Mucosa of rectum (tissue), 2 donors: Measurements from ENCODE around the gene NR3C2.

Experiments
- H3K27ac ChIP-seq, 2 donors: one replicate each; pipeline ENCODE4 v1.7.0; 2013; ENCODE audit warnings: inconsistent platforms in 2 of 2, low read depth in 2 of 2, low read length in 2 of 2
- H3K27me3 ChIP-seq, 2 donors: one replicate each; pipeline ENCODE4 v1.7.0; 2013; ENCODE audit warnings: low read length in 2 of 2; ENCODE audit not compliant: control insufficient read depth in 2 of 2, insufficient read depth in 2 of 2
- H3K36me3 ChIP-seq, 2 donors: one replicate each; pipeline ENCODE4 v1.7.0; 2013; ENCODE audit warnings: low read length in 2 of 2; ENCODE audit not compliant: control insufficient read depth in 2 of 2, insufficient read depth in 2 of 2
- H3K4me1 ChIP-seq, 2 donors: one replicate each; pipeline ENCODE4 v1.7.0; 2013; ENCODE audit warnings: low read length in 2 of 2, mild to moderate bottlenecking in 1 of 2; ENCODE audit not compliant: control insufficient read depth in 2 of 2, insufficient read depth in 2 of 2
- H3K4me3 ChIP-seq, 2 donors: one replicate each; pipeline ENCODE4 v1.7.0; 2013; ENCODE audit warnings: low read length in 2 of 2
- H3K9ac ChIP-seq, 2 donors: one replicate each; pipeline ENCODE4 v1.7.0; 2013; ENCODE audit warnings: low read length in 2 of 2, low read depth in 1 of 2, mild to moderate bottlenecking in 1 of 2
- H3K9me3 ChIP-seq, 2 donors: one replicate each; pipeline ENCODE4 v1.7.0; 2013; ENCODE audit warnings: low read length in 2 of 2; ENCODE audit not compliant: control insufficient read depth in 2 of 2
- donor health status: healthy.
- donor health status: Normal muscosa, but diverticular disease.

Gene NR3C2

DNA sequence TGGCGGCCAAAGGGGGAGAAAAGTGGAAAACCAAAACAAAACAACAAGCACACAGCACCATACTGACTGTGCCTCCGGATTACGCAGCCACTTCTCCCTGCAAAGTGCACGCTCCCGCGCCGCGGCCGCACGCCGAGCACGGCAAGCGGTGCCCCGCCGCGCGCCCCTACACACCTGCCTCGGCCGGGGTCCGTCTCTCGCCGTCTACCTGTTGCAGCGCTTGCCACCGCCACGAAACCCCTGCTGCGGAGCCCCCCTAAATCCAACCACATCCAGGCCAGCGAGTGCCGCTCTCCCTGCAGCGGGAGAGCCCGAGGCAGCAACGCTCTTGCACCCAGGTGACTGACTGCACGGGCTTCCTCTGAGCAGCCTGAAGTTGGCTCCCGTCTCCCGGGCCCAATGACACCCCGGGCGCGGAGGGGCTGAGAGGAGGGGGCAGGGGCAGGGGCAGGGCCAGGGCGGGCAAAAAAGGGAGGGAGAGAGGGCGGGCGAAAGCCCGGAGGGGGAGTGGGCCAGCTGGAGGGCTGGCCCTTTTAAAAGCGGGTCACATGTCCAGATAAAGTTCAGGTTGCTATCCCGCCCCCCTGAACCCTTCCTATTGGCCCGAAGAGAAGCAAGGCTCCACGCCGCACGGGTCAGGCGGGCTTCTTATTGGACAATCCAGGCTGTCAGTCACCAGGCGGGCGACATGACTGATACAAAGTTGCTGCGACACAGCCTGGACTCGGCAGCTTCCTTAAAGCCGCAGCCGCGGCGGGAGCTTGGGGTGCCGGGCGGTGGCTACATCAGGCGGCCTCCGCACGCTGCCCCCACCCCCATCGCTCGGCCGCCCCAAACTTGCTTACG lies at the start of gene NR3C2:
Gene NR3C2 (minus strand): TSS at position 429 of the 846 bp plus-strand sequence.
- H3K4me1 ChIP-seq = peaks cover 10% of the 10 kb centered on the region in 2 donors
- H3K4me3 ChIP-seq = peak within 1 kb of the TSS; percentile 97 to 98
- H3K9ac ChIP-seq = peak within 1 kb of the TSS; percentile 94 to 95
- no peaks in the 10 kb centered on the region for H3K27me3 ChIP-seq
- H3K27ac ChIP-seq = peak within 1 kb of the TSS; percentile 94 to 95
- no peaks in the 10 kb centered on the region for H3K36me3 ChIP-seq
- no peaks in the 10 kb centered on the region for H3K9me3 ChIP-seq

DNA sequence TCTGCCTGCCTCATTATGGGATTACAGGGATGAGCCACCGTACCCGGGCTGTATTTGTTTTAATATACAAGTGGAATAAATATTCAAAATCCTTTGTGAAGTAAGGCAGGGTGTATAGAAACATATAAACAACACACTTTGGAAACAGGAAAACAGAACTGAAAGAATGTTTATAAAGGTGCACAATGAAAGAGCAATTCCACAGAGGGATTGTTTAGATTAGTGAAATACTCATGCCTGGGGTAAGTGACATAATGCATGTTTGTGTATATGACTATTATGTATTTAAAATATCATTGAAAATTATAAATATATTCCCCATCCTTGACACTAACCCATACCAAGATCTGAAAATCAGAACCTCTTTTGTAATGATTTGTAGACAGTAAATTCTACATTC lies 45.0 kb upstream of the NR3C2 start:
- Histone ChIP-seq H3K27ac (no peak overlapping the region), H3K27me3 (no peaks in the 10 kb centered on the region), H3K4me3 (no peak overlapping the region), H3K4me1 (no peaks in the 10 kb centered on the region), H3K9me3 (peaks cover 4% of the 10 kb centered on the region in 2 donors), H3K9ac (no peak overlapping the region), H3K36me3 (no peaks in the 10 kb centered on the region)

DNA sequence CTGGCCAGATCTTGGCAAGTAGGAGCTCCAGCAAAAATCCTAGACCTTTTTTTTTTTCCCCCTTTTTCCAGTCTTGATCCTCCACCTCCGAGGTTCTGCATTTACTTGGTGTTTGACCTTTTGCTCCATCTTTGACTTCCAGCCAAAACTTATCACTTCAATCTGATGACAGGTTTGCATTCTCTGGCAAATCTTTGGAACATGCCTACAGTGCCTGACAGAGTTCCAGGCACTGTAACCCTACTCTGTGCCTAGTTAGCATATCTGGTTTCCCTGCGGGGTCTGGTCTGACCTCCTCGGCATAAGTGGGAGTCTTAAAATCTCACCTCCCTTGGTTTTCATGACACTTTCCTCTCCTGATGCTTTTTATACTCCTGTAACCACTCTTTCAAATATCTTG lies 39.4 kb upstream of the NR3C2 start:
- H3K27ac ChIP-seq = no peak overlapping the region
- no peaks in the 10 kb centered on the region for H3K36me3 ChIP-seq
- no peaks in the 10 kb centered on the region for H3K4me1 ChIP-seq
- no peak overlapping the region for H3K4me3 ChIP-seq
- no peaks in the 10 kb centered on the region for H3K27me3 ChIP-seq
- H3K9me3 ChIP-seq = peaks cover 4% of the 10 kb centered on the region in 2 donors
- no peak overlapping the region for H3K9ac ChIP-seq

DNA sequence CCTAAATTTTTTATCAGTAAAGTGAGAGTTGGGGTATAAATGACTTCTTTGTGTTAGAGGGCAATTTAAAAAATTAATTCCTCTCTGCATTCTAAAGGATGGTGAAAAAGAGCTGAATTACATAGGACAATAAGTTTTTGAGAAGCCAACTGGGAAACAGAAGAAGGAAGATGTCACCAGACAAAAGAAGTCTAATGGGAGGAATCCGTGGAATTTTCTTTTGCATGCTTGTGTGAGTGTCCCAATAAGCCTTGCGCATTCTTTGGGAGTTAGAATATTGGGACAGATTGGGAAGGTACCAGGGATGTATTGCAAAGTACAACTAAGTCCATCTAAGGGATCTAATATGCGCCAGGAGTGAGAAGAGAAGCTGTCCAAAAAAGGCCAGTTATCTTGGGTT lies 35.1 kb upstream of the NR3C2 start:
- no peak overlapping the region for H3K27ac ChIP-seq
- H3K9me3 ChIP-seq = no peaks in the 10 kb centered on the region
- no peaks in the 10 kb centered on the region for H3K4me1 ChIP-seq
- no peaks in the 10 kb centered on the region for H3K36me3 ChIP-seq
- no peaks in the 10 kb centered on the region for H3K27me3 ChIP-seq
- no peak overlapping the region for H3K9ac ChIP-seq
- no peak overlapping the region for H3K4me3 ChIP-seq

DNA sequence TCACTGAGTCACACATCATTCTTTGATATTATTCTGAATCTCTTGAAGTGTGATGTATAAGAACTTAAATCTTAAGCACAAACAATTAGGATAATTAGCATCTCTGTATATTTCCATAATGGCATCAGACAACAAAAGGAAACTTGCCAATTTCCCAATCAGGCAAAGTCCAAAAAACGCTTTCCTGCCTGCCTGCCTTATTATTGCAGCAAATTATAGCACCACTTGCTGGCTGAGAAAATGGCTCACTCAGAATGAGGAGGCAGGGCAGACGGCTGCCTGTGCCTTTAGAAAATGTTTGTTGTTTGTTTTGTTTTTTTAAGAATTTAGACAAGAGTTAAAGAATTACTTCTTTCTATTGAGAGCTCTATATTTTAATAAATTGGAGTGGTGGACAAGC lies 27.7 kb upstream of the NR3C2 start:
- H3K27me3 ChIP-seq = no peaks in the 10 kb centered on the region
- no peaks in the 10 kb centered on the region for H3K4me1 ChIP-seq
- H3K36me3 ChIP-seq = no peaks in the 10 kb centered on the region
- H3K4me3 ChIP-seq = no peak overlapping the region
- H3K9ac ChIP-seq = no peak overlapping the region
- H3K27ac ChIP-seq = no peak overlapping the region
- no peaks in the 10 kb centered on the region for H3K9me3 ChIP-seq

DNA sequence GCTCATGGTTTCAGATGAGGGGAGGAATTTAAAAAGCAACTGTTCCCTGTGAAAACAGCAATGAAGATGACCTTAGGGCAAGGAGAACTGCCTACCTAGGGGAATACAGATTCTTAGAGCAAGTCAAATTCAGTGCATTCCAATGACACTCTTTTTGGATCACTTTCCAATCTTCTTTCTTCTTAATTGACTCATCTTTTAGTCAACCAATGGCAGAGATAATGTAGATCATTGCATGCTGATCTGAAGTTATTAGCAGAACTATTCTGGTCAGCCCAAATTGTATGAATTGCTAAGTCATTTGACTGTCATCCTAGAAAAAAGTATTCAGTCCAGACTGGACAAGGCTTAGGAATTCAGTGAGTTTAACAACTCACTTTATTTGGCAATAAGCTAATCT lies 12.6 kb upstream of the NR3C2 start:
- no peaks in the 10 kb centered on the region for H3K4me1 ChIP-seq
- no peaks in the 10 kb centered on the region for H3K9me3 ChIP-seq
- no peak overlapping the region for H3K9ac ChIP-seq
- H3K4me3 ChIP-seq = no peak overlapping the region
- no peak overlapping the region for H3K27ac ChIP-seq
- H3K36me3 ChIP-seq = no peaks in the 10 kb centered on the region
- no peaks in the 10 kb centered on the region for H3K27me3 ChIP-seq

DNA sequence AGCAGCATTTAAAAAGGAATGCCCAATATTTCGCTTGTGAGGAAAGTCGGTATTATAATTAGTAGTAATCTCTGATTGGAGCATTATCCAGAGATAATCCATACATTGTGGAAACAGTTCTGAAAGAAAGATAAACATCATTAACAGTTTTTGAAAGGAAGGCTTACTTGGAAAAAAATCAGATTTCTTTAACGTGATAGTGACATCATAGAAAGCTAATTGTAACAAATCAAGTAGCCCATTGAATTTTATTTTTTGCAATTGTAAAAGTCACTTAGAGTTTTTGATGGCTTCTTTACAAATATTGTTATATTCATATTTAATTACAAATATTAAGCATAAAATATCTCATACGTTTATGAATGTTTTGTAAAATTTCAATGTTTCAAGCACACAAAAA lies 11.6 kb upstream of the NR3C2 start:
- Histone ChIP-seq H3K27ac (no peak overlapping the region), H3K4me3 (no peak overlapping the region), H3K9ac (no peak overlapping the region), H3K4me1 (no peaks in the 10 kb centered on the region), H3K27me3 (no peaks in the 10 kb centered on the region), H3K36me3 (no peaks in the 10 kb centered on the region), H3K9me3 (no peaks in the 10 kb centered on the region)

DNA sequence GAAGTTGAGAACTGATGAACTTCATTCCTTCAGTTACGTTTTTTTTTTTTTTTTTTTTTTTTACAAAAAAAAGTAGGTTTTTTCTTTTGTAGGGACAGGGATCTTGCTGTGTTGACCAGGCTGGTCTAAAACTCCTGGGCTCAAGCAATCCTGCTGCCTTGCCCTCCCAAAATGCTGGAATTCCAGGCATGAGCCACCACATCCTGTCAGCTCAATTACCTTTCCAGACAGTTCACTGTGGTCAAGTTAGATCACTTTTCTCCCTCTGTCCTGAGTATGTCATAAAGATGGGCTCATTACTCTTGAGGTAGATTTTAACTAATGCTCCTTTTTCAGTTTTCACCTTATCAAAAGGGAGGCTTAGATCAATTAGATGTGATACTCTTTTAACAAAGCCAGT lies 10.8 kb upstream of the NR3C2 start:
- H3K27me3 ChIP-seq = no peaks in the 10 kb centered on the region
- H3K9me3 ChIP-seq = no peaks in the 10 kb centered on the region
- no peak overlapping the region for H3K4me3 ChIP-seq
- H3K4me1 ChIP-seq = no peaks in the 10 kb centered on the region
- H3K27ac ChIP-seq = no peak overlapping the region
- no peak overlapping the region for H3K9ac ChIP-seq
- no peaks in the 10 kb centered on the region for H3K36me3 ChIP-seq

DNA sequence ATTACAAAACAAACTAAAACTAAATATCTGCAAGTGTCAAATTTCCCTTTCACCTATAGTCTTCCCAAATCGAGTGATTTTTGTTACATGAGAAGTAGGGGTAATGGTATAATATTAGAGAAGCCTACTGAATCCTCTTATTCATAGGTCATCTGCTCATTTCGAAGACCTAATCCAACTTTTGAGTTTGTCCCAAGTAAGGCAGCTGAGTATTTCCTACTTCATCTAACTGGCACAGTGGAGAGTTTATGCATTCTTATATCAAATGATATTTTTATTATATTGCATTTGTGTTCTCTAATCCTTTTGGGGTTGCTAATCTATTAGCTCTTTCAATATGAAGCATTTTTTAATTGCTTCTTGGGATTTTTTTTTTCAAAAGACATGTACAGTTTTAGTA lies 7.7 kb upstream of the NR3C2 start:
- no peaks in the 10 kb centered on the region for H3K27me3 ChIP-seq
- no peaks in the 10 kb centered on the region for H3K9me3 ChIP-seq
- H3K27ac ChIP-seq = no peak overlapping the region
- H3K36me3 ChIP-seq = no peaks in the 10 kb centered on the region
- no peak overlapping the region for H3K4me3 ChIP-seq
- H3K4me1 ChIP-seq = peaks cover 4 to 5% of the 10 kb centered on the region in 2 donors
- H3K9ac ChIP-seq = no peak overlapping the region

DNA sequence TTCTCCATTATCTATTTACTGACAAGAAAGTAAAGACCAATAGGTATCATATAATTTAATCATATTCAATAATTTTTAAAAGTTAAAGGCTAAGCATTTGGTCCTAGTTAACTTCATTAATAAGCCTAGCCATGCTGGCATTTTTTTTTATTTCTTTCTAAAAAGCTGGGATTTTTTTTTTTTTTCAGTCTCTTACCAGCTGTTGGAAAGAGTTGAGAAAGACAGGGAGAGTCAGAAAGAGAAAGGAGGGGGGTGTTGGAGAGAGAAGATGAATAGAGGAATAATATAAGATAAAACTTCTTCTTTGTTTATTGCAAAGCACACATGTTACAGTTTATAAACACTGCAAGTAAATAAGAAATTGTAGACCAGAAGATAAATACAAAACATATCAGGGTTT lies 5.9 kb upstream of the NR3C2 start:
- Histone ChIP-seq H3K27me3 (no peaks in the 10 kb centered on the region), H3K4me3 (no peak overlapping the region), H3K9ac (no peak overlapping the region), H3K9me3 (no peaks in the 10 kb centered on the region), H3K36me3 (no peaks in the 10 kb centered on the region), H3K27ac (no peak overlapping the region), H3K4me1 (peaks cover 4 to 8% of the 10 kb centered on the region in 2 donors)
